Measurements from ENCODE around the gene DEDD2. TPM values are rescaled to one million over a fixed set of nuclear protein-coding genes. Genes with fewer than 3 reads are reported as not detected.

DEDD2 gene
- total and polyA plus RNA-seq, 8 donors: 9.7 to 25.4 (median 13.7) TPM

DNA sequence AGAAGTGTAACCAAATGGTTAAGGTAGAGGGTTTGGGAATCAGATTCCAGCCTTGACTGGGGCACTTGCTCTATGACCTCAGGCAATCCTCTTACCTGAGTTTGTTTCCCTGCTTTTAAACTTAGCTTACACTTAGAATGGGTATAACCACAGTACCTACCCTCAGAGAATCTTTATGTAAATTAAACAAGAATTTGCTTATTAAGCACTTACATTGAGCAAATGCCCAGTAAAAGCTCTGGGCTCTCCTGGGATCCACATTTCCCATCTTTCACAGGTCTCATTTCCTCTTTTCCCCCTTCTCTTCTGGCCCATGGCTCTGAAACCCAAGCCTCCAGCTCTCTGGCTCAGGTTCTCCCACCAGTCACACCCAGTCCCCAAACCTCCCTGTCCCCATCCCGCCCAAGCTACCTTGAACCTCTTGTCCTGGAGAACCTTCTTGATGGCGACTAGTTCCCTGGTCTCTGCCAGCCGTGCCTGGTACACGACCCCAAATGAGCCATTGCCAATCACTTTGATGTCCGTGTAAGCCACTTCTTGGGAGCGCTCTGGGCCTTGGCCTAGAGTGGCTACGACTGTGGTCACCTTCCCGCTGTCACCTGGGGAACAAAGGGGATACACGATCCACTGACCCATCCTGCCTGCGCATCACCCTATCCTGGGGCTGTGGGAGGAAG lies 22.2 kb upstream of the DEDD2 start:
- H3K4me1 ChIP-seq: peaks cover 0 to 12% (median 7%) of the 10 kb centered on the region in 3 donors
- ATAC-seq: no peak
- WGBS, 2 donors: 86 to 89% methylated on average over 10 of the region's 10 CpGs
- H3K4me3 ChIP-seq: no peak overlapping the region
- H3K27me3 ChIP-seq: no peaks in the 10 kb centered on the region
- FAIRE-seq: no peak
- intact Hi-C loops (cut with DNase I): loop anchor here in 1 of 3 donors (10.0 kb wide), 2 partner anchors 55 to 195 kb away; no protein-coding TSS in a partner anchor
- peaks cover 0 to 21% (median 10%) of the 10 kb centered on the region in 3 donors for H3K36me3 ChIP-seq
- peak in 1 of 6 donors; percentile 60 for DNase-seq
- TF ChIP-seq, protein P1, sequence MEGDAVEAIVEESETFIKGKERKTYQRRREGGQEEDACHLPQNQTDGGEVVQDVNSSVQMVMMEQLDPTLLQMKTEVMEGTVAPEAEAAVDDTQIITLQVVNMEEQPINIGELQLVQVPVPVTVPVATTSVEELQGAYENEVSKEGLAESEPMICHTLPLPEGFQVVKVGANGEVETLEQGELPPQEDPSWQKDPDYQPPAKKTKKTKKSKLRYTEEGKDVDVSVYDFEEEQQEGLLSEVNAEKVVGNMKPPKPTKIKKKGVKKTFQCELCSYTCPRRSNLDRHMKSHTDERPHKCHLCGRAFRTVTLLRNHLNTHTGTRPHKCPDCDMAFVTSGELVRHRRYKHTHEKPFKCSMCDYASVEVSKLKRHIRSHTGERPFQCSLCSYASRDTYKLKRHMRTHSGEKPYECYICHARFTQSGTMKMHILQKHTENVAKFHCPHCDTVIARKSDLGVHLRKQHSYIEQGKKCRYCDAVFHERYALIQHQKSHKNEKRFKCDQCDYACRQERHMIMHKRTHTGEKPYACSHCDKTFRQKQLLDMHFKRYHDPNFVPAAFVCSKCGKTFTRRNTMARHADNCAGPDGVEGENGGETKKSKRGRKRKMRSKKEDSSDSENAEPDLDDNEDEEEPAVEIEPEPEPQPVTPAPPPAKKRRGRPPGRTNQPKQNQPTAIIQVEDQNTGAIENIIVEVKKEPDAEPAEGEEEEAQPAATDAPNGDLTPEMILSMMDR (IDR thresholded peaks at IDR 0.05): no peak
- no peak overlapping the region for H3K27ac ChIP-seq
- no peaks in the 10 kb centered on the region for H3K9me3 ChIP-seq

DNA sequence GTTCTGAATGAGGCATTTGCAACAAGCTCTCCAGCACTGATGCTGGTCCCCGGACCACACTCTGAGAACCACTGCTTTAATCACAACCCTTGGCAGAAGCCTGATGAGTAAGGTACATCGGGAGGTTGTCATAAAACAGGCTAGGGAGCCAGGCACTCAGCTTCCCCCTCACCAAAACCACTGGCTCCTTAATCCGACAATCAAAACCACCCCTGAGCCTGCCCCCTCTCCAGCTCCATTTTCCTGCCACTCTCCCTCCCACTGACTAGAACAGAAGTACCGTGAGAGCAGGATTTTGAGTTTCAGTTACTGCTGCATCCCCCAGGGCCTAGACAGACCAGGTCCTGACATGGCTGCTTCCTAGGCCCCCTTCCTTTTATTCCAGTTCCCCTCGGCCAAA lies 17.7 kb upstream of the DEDD2 start:
- Histone ChIP-seq H3K36me3 (peaks cover 4 to 56% (median 29%) of the 10 kb centered on the region in 3 donors), H3K4me3 (no peak overlapping the region), H3K9me3 (no peaks in the 10 kb centered on the region), H3K27ac (no peak overlapping the region), H3K4me1 (no peaks in the 10 kb centered on the region), H3K27me3 (no peaks in the 10 kb centered on the region)
- intact Hi-C loops (cut with DNase I): no loop called here
- DNase-seq: no peak
- no peak for ATAC-seq
- TF ChIP-seq, protein P1 (IDR thresholded peaks at IDR 0.05): no peak
- FAIRE-seq: no peak
- 84 to 97% methylated on average over 5 of the region's 5 CpGs for WGBS, 2 donors

GRCh38 chr19:42234364-42234763 lies 16.9 kb upstream of the DEDD2 start:
- 90 to 93% methylated on average over 11 of the region's 11 CpGs for WGBS, 2 donors

GRCh38 chr19:42233678-42234292 lies 16.3 kb upstream of the DEDD2 start:
- TF ChIP-seq, protein P1 (IDR thresholded peaks at IDR 0.05): no peak
- intact Hi-C loops (cut with DNase I): no loop called here
- H3K36me3 ChIP-seq: peaks cover 4 to 56% (median 29%) of the 10 kb centered on the region in 3 donors
- H3K27me3 ChIP-seq: no peaks in the 10 kb centered on the region
- no peak overlapping the region for H3K4me3 ChIP-seq
- ATAC-seq (no peak), FAIRE-seq (no peak), DNase-seq (no peak)
- 77 to 81% methylated on average over 6 of the region's 6 CpGs for WGBS, 2 donors
- no peaks in the 10 kb centered on the region for H3K4me1 ChIP-seq
- no peaks in the 10 kb centered on the region for H3K9me3 ChIP-seq
- H3K27ac ChIP-seq: no peak overlapping the region

More at GRCh38 chr19:42234364-42234763, 16.9 kb upstream of the DEDD2 start:
- H3K4me1 ChIP-seq: no peaks in the 10 kb centered on the region
- DNase-seq (no peak), ATAC-seq (no peak), FAIRE-seq (no peak)
- no peak overlapping the region for H3K27ac ChIP-seq
- no peaks in the 10 kb centered on the region for H3K27me3 ChIP-seq
- intact Hi-C loops (cut with DNase I): no loop called here
- TF ChIP-seq, protein P1 (IDR thresholded peaks at IDR 0.05): no peak
- H3K9me3 ChIP-seq: no peaks in the 10 kb centered on the region
- H3K36me3 ChIP-seq: peaks cover 4 to 56% (median 29%) of the 10 kb centered on the region in 3 donors
- H3K4me3 ChIP-seq: no peak overlapping the region

DNA sequence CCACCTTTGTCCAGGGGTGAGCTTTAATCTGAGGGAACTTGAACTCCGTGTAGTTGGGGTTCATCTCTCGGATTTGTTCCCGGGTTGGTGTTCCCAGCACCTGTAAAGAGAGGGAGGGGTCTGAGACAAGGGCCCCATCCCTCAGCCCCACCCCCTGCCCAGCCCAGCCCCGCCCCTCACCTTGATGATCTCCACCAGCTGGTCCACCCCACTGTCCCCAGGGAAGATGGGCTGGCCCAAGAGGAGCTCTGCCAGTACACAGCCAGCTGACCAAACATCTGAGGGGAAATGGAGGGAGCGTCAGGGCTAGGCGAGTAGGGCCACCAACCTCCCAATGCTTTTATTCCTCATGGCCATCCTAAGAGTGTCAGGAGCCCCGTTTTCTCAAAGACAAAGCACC lies 15.6 kb upstream of the DEDD2 start:
- Histone ChIP-seq H3K9me3 (no peaks in the 10 kb centered on the region), H3K27ac (no peak overlapping the region), H3K4me1 (no peaks in the 10 kb centered on the region), H3K36me3 (peaks cover 4 to 56% (median 29%) of the 10 kb centered on the region in 3 donors), H3K27me3 (no peaks in the 10 kb centered on the region), H3K4me3 (no peak overlapping the region)
- DNase-seq: no peak
- TF ChIP-seq, protein P1 (IDR thresholded peaks at IDR 0.05): no peak
- ATAC-seq: no peak
- WGBS, 2 donors: 67 to 72% methylated on average over 7 of the region's 7 CpGs
- no peak for FAIRE-seq
- intact Hi-C loops (cut with DNase I): no loop called here

All from pancreas (tissue), 10 donors.